ENCODE data around the gene TUT1.
"Not testable (repeated sequence)": the region's sequence is repeated elsewhere in the genome, so short reads cannot be mapped to it uniquely, and the experiment has no call there.

TUT1 gene

GRCh38 chr11:62591448-62592145 is at the start of gene TUT1:
TUT1 (minus strand) TSS chr11:62591523; CDS start chr11:62591485, 38 bp downstream.
- peak; percentile 85 to 92 for DNase-seq (ENCODE audit: low read depth in 1 of 2, low spot score in 1 of 2)

GRCh38 chr11:62632492-62632891 is 41.2 kb upstream of the TUT1 start:
- no peak for DNase-seq (ENCODE audit: low read depth in 1 of 2, low spot score in 1 of 2)

GRCh38 chr11:62627713-62628112 is 36.4 kb upstream of the TUT1 start:
- DNase-seq (ENCODE audit: low read depth in 1 of 2, low spot score in 1 of 2) = no peak

- no peak for DNase-seq (ENCODE audit: low read depth in 1 of 2, low spot score in 1 of 2)
These were observed 31.3 kb upstream of the TUT1 start for GRCh38 chr11:62622476-62623089.

GRCh38 chr11:62621567-62622470 is 30.5 kb upstream of the TUT1 start, which contains the start of gene B3GAT3:
B3GAT3 (minus strand) TSS chr11:62621986; CDS start chr11:62621947, 39 bp downstream.
- peak; percentile 90 to 92 for DNase-seq (ENCODE audit: low read depth in 1 of 2, low spot score in 1 of 2)

GRCh38 chr11:62621027-62621566 is 29.8 kb upstream of the TUT1 start:
- no peak for DNase-seq (ENCODE audit: low read depth in 1 of 2, low spot score in 1 of 2)

- not testable (repeated sequence) for DNase-seq (ENCODE audit: low read depth in 1 of 2, low spot score in 1 of 2)
These were observed 25.6 kb upstream of the TUT1 start for GRCh38 chr11:62616957-62617356.

- DNase-seq (ENCODE audit: low read depth in 1 of 2, low spot score in 1 of 2) = no peak
These were observed 24.2 kb upstream of the TUT1 start for GRCh38 chr11:62615521-62615920.

GRCh38 chr11:62614275-62614674 is 23.0 kb upstream of the TUT1 start:
- DNase-seq (ENCODE audit: low read depth in 1 of 2, low spot score in 1 of 2) = no peak

- no peak for DNase-seq (ENCODE audit: low read depth in 1 of 2, low spot score in 1 of 2)
These were observed 22.0 kb upstream of the TUT1 start for GRCh38 chr11:62613291-62613778.

- DNase-seq (ENCODE audit: low read depth in 1 of 2, low spot score in 1 of 2) = peak; percentile 78 to 83
These were observed 21.3 kb upstream of the TUT1 start, which contains the start of the genes EML3 and ROM1 for GRCh38 chr11:62612366-62613290. EML3 (minus strand) TSS chr11:62612775; CDS start chr11:62612457, 318 bp downstream. ROM1 (plus strand) TSS chr11:62613257; CDS start chr11:62613282, 25 bp downstream.

GRCh38 chr11:62611705-62612365 is 20.5 kb upstream of the TUT1 start:
- DNase-seq (ENCODE audit: low read depth in 1 of 2, low spot score in 1 of 2) = peak in 1 of 2 donors; percentile 38

GRCh38 chr11:62610814-62611704 is 19.7 kb upstream of the TUT1 start:
- no peak for DNase-seq (ENCODE audit: low read depth in 1 of 2, low spot score in 1 of 2)

GRCh38 chr11:62610403-62610802 is 19.1 kb upstream of the TUT1 start:
- no peak for DNase-seq (ENCODE audit: low read depth in 1 of 2, low spot score in 1 of 2)

- no peak for DNase-seq (ENCODE audit: low read depth in 1 of 2, low spot score in 1 of 2)
These were observed 17.5 kb upstream of the TUT1 start for GRCh38 chr11:62608776-62609175.

GRCh38 chr11:62607714-62608113 is 16.4 kb upstream of the TUT1 start:
- DNase-seq (ENCODE audit: low read depth in 1 of 2, low spot score in 1 of 2) = no peak

- no peak for DNase-seq (ENCODE audit: low read depth in 1 of 2, low spot score in 1 of 2)
These were observed 14.6 kb upstream of the TUT1 start for GRCh38 chr11:62605902-62606301.

GRCh38 chr11:62605467-62605866 is 14.1 kb upstream of the TUT1 start:
- no peak for DNase-seq (ENCODE audit: low read depth in 1 of 2, low spot score in 1 of 2)

Data from stimulated activated CD4-positive, alpha-beta T cell treated with anti-CD3 and anti-CD28 coated beads, Interleukin-15, amount 100 ng/mL, for 1 hour (primary cell).